Ovary (tissue), 9 donors: ENCODE measurements around the gene FOXN4. TPM values are rescaled to one million over a fixed set of nuclear protein-coding genes. Genes with fewer than 3 reads are reported as not detected.

Experiments
- DNase-seq, 5 donors: peaks; one replicate each; pipeline ENCODE4 v3.0.0-alpha.2; 2019 to 2020
- H3K27ac ChIP-seq, 2 donors: fragments of 200-600 bp; one replicate each; pipeline versions ENCODE4 v1.5.1 to v1.8.0; 2019 to 2022
- H3K27me3 ChIP-seq: fragments of 200-600 bp; one replicate; pipeline ENCODE4 v1.8.0; 2022
- H3K36me3 ChIP-seq: fragments of 200-600 bp; sonication (generic); one replicate; pipeline ENCODE4 v1.5.1; 2019
- H3K4me1 ChIP-seq: one replicate; pipeline ENCODE4 v1.8.1; 2013; ENCODE audit warnings: mild to moderate bottlenecking, moderate library complexity; ENCODE audit not compliant: insufficient read depth
- H3K4me3 ChIP-seq: fragments of 200-600 bp; sonication (generic); one replicate; pipeline ENCODE4 v1.5.1; 2017
- H3K9me3 ChIP-seq, 2 donors: fragments of 200-600 bp in 1 of 2; sonication (generic) in 1 of 2; one replicate each; pipeline versions ENCODE4 v1.5.1 to v1.8.1; 2013 to 2019; ENCODE audit warnings: mild to moderate bottlenecking in 1 of 2, moderate library complexity in 1 of 2
- CTCF ChIP-seq, 3 donors: fragments of 450-650 bp in 2 of 3; fragments of 200-600 bp in 1 of 3; IDR thresholded peaks; one replicate each; pipeline versions ENCODE4 v1.5.1 to v1.8.0; 2016 to 2022; ENCODE audit warnings: antibody characterized with exemption in 3 of 3, mild to moderate bottlenecking in 1 of 3
- EP300 ChIP-seq: sonication (generic); formaldehyde crosslinking; IDR thresholded peaks from one replicate; pipeline ENCODE4 v1.6.1; 2017; ENCODE audit warnings: antibody characterized with exemption
- POLR2A ChIP-seq: fragments of 450-650 bp; IDR thresholded peaks from one replicate; pipeline ENCODE4 v1.6.1; 2017; ENCODE audit warnings: antibody characterized with exemption, mild to moderate bottlenecking, moderate library complexity
- WGBS, 3 donors: extraction: QIAGEN DNeasy Blood & Tissue Kit in 1 of 3; methylation state at CpG; one replicate each; pipeline versions ENCODE4 v1.1.5 to v1.1.7; 2013 to 2017; 5-methylcytosine and 5-hydroxymethylcytosine counted together
- intact Hi-C, 4 donors: fragments of 100-400 bp; cut with DNase I; formaldehyde crosslinking; loops; one replicate each; pipeline versions ENCODE4 v1.11.0 to v1.15.1; 2022 to 2023
- polyA plus RNA-seq, 2 donors: library from polyadenylated mRNA; stranded (reverse); fragments of 200-250 nt in 1 of 2; fragments of 350-450 nt in 1 of 2; fragmentation: Illumina TruSeq in 1 of 2; extraction: RNeasy Lipid Tissue Mini Kit (QIAGEN cat#74804) in 1 of 2; gene quantifications; one replicate each; pipeline ENCODE4 v1.2.3, GENCODE V29; 2013 to 2014
- total RNA-seq, 7 donors: library from RNA; depleted of rRNA in 2 of 7; stranded (reverse); fragments of >200 nt in 2 of 7; fragmentation: NEBNext Ultra II Directional in 3 of 7; extraction: Animal tissue kit (Norgen Biotek cat#: 25700) in 3 of 7; gene quantifications; one replicate each; pipeline versions ENCODE4 v1.1.0 to v1.2.4, GENCODE V29; 2016 to 2023
- donor health status: DM: no; HTN: no; CAD: no; lungs with moderate emphysema.
- donor health status: DM: no; HTN: no; CAD: no.
- donor health status: Bipolar disorder and iron deficiency.
- donor health status: DM: yes; HTN: yes; CAD: no.
- donor health status: DM: no; HTN: no; CAD: no.
- donor health status: DM: yes; HTN: yes; CAD: no.

FOXN4 gene
- total and polyA plus RNA-seq, 9 donors, result 0.05 to 0.80 (median 0.20) TPM; not detected in 6

GRCh38 chr12:109264943-109265650 is 44.0 kb downstream of the FOXN4 start:
- DNase-seq, result no peak
- TF ChIP-seq EP300 (no peak), POLR2A (no peak), CTCF (IDR thresholded peaks at IDR 0.05) (no peak)
- peaks cover 3% of the 10 kb centered on the region for H3K36me3 ChIP-seq
- H3K9me3 ChIP-seq, result no peaks in the 10 kb centered on the region
- no peak overlapping the region for H3K27ac ChIP-seq
- H3K27me3 ChIP-seq, result no peaks in the 10 kb centered on the region
- 94% methylated on average over 24 to 27 of the region's 27 CpGs for WGBS, 3 donors
- intact Hi-C loops, result loop anchor here (5.0 kb wide), 2 partner anchors 122 to 127 kb away; no protein-coding TSS in a partner anchor
- no peaks in the 10 kb centered on the region for H3K4me1 ChIP-seq
- H3K4me3 ChIP-seq, result no peak overlapping the region

- 27 to 46% (median 31%) methylated on average over 23 of the region's 23 CpGs for WGBS, 3 donors
- Histone ChIP-seq H3K27ac (no peak overlapping the region), H3K9me3 (no peaks in the 10 kb centered on the region), H3K4me3 (no peak overlapping the region), H3K27me3 (no peaks in the 10 kb centered on the region), H3K36me3 (peaks cover 3% of the 10 kb centered on the region), H3K4me1 (no peaks in the 10 kb centered on the region)
- peak; percentile 62 to 87 (median 77) for DNase-seq
- TF ChIP-seq CTCF (IDR thresholded peaks at IDR 0.05), result peak in 2 of 3 donors; percentile 51 to 65
- TF ChIP-seq POLR2A, result no peak
- TF ChIP-seq EP300, result no peak
- intact Hi-C loops, result loop anchor here in 2 of 4 donors (5.0 kb wide), 2 partner anchors 123 to 128 kb away; no protein-coding TSS in a partner anchor
These were observed 44.8 kb downstream of the FOXN4 start for GRCh38 chr12:109264095-109264942.

GRCh38 chr12:109263439-109263838 is 45.6 kb downstream of the FOXN4 start:
- Histone ChIP-seq H3K36me3 (peaks cover 3% of the 10 kb centered on the region), H3K27me3 (no peaks in the 10 kb centered on the region), H3K27ac (no peak overlapping the region), H3K9me3 (no peaks in the 10 kb centered on the region), H3K4me1 (no peaks in the 10 kb centered on the region), H3K4me3 (no peak overlapping the region)
- DNase-seq, result no peak
- TF ChIP-seq EP300, result no peak
- no peak for TF ChIP-seq POLR2A
- TF ChIP-seq CTCF (IDR thresholded peaks at IDR 0.05), result no peak
- intact Hi-C loops, result loop anchor here in 2 of 4 donors (5.0 kb wide), 2 partner anchors 124 to 129 kb away; no protein-coding TSS in a partner anchor
- 97 to 98% (median 98%) methylated on average over 3 of the region's 3 CpGs for WGBS, 3 donors

- intact Hi-C loops, result loop anchor here in 2 of 4 donors (5.0 kb wide), 2 partner anchors 125 to 130 kb away; no protein-coding TSS in a partner anchor
- no peak overlapping the region for H3K4me3 ChIP-seq
- H3K4me1 ChIP-seq, result no peaks in the 10 kb centered on the region
- H3K27me3 ChIP-seq, result no peaks in the 10 kb centered on the region
- DNase-seq, result no peak
- H3K9me3 ChIP-seq, result no peaks in the 10 kb centered on the region
- no peak overlapping the region for H3K27ac ChIP-seq
- peaks cover 3% of the 10 kb centered on the region for H3K36me3 ChIP-seq
- TF ChIP-seq CTCF (IDR thresholded peaks at IDR 0.05), result no peak
- no peak for TF ChIP-seq EP300
- no peak for TF ChIP-seq POLR2A
- 86 to 92% (median 90%) methylated on average over 2 of the region's 2 CpGs for WGBS, 3 donors
These were observed 47.1 kb downstream of the FOXN4 start for GRCh38 chr12:109261939-109262338.
